Right lobe of liver (tissue), 4 donors: ENCODE data around the gene CDCA7.

Experiments used
- CTCF ChIP-seq, 4 donors: fragments of 200-600 bp in 3 of 4; fragments of 450-650 bp in 1 of 4; IDR thresholded peaks; one replicate each; pipeline versions ENCODE4 v1.5.1 to v1.8.0; 2016 to 2022; ENCODE audit warnings: antibody characterized with exemption in 4 of 4, mild to moderate bottlenecking in 2 of 4
- POLR2A ChIP-seq: fragments of 450-650 bp; IDR thresholded peaks from one replicate; pipeline ENCODE4 v1.6.1; 2017; ENCODE audit warnings: antibody characterized with exemption, mild to moderate bottlenecking
- donor health status: DM: no; HTN: no; CAD: no.
- donor health status: DM: no; HTN: no; CAD: no.
- donor health status: DM: no; HTN: yes; CAD: no.

GRCh38 chr2:173373290-173373689 lies 18.6 kb downstream of the CDCA7 start:
- TF ChIP-seq CTCF (IDR thresholded peaks at IDR 0.05) (no peak), POLR2A (no peak)
